ENCODE data around the gene SGK2.

Gene SGK2

DNA sequence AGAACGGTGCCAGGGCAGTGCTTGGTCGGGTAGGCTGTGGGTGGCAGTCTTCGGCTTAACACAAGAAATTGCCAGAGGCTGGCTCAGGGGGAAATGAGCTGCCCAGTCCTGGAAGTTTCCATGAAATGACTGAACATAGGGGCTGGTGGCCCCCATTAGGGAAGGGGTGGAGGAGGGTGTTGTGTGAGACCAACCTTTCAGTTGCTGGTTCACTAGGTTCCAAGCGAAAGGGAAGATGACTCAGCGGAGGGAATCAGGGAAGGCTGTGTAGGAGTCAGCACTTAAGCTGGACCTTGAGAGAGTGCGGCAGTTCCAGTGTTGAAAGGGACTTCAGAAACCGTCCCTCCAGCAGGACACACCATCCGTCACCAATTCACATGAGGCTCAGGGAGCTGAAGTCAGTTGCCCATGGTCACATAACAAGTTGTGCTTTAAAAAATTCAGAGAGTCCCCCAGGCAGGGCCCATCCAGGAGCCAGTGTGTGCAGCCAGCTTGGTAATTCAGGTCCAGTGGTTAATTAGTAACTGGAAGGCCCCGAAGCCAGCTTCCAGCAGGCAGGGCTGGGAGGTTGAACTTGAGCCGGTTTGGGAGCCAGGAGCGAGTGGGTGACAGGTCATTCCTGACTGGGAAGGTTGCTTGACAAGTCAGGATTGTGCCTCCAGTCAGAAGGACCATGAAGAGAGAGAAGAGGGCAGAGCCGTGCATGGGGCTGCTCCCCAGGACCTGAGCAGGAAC, at the start of gene SGK2:
TSS of gene SGK2 (plus strand) at position 616 of the 735 bp plus-strand sequence. CDS start 7,469 bp downstream, outside the sequence.
- DNase-seq (ENCODE audit: low read depth in 1 of 2, low spot score in 1 of 2), result no peak

- no peak for DNase-seq (ENCODE audit: low read depth in 1 of 2, low spot score in 1 of 2)
Observed at GRCh38 chr20:43511879-43512278, 46.9 kb upstream of the SGK2 start.

GRCh38 chr20:43513372-43513930, 45.4 kb upstream of the SGK2 start:
- DNase-seq (ENCODE audit: low read depth in 1 of 2, low spot score in 1 of 2), result no peak

DNA sequence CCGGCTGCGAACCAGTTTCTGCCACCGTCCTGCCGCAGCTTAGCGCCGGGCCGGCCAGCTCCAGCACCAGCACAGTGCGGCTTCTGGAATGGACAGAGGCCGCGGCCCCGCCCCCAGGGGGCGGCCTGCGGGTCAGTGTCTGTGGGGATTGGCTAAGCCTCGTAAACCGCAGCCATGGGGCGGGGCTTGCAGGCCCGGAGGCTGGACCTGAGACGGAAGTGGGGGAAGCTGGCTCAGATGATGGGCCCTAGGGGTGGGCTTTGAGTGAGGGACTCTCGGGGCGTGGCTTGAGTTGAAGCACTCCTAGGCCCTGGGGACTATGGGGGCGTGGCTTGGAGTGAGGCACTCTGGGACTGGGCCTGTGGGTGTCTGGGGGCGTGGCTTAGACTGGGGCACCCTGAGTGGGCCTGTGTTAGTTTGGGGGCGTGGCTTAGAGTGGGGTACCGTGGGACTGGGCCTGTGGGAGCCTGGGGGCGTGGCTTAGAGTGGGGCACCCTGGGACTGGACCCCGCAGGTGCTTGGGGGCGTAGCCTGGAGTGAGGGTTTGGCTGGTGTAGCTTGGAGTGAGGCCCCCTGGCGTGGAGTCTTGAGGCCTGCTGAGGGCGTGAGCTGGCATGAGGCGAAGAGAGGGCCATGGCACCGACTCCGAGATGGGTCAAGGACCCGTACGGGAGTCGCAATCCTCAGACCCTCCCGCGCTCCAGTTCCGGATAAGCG, 44.7 kb upstream of the SGK2 start:
- peak; percentile 73 to 80 for DNase-seq (ENCODE audit: low read depth in 1 of 2, low spot score in 1 of 2)

- DNase-seq (ENCODE audit: low read depth in 1 of 2, low spot score in 1 of 2), result peak in 1 of 2 donors; percentile 3
Observed at GRCh38 chr20:43514648-43514999, 44.2 kb upstream of the SGK2 start.

- no peak for DNase-seq (ENCODE audit: low read depth in 1 of 2, low spot score in 1 of 2)
Observed at GRCh38 chr20:43515628-43516027, 43.2 kb upstream of the SGK2 start.

DNA sequence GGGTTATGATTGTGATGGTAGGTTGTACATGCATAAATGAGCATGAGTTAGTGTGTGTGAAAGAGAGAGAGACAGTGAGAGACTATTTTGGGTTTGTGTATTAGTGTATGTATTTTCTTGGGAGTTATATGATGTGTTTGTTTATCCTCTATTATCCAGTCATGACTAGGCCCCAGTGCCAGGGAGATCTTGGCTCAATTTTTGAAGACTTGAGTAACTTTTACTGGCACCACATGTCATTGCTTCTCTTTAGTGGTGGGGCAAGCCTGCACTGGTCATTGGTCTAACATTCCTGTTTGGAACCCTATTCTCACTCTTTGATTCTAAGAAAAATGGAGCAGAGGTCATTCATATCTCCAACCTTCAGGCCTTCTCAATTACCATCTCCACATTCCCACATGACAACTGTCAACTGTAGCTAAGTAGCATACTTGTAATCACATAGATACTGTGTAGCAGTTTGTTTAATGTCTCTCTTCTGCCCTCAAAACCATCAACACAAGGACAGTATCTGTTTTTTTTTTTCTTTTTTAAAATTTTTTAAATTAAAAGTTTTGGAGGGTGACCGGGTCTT, 42.5 kb upstream of the SGK2 start:
- no peak for DNase-seq (ENCODE audit: low read depth in 1 of 2, low spot score in 1 of 2)

DNA sequence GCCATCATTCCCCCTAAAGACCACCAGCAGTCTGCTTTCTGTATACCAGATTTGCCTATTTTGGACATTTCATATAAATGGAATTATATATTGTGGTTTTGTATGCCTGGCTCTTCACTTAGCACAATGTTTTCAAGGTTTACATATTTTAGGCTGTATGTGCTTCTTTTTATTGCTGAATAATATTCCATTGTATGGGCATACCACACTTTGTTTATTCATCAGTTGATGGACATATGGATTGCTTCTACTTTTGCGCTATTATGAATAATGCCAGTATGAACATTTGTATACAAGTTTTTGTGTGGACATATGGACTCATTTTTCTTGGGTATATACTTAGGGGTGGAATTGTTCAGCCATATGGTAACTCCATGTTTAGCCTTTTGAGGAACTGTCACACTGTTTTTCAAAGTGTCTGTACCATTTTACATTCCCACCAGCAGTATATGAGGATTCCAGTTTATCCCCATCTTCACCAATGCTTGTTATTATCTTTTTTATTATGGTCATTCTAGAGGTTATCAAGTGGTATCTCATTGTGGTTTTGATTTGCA, 38.7 kb upstream of the SGK2 start:
- DNase-seq (ENCODE audit: low read depth in 1 of 2, low spot score in 1 of 2), result no peak

- DNase-seq (ENCODE audit: low read depth in 1 of 2, low spot score in 1 of 2), result no peak
Observed at GRCh38 chr20:43525021-43525420, 33.8 kb upstream of the SGK2 start.

- no peak for DNase-seq (ENCODE audit: low read depth in 1 of 2, low spot score in 1 of 2)
Observed at GRCh38 chr20:43528258-43528875, 30.5 kb upstream of the SGK2 start.

GRCh38 chr20:43529051-43529450, 29.8 kb upstream of the SGK2 start:
- DNase-seq (ENCODE audit: low read depth in 1 of 2, low spot score in 1 of 2), result no peak

DNA sequence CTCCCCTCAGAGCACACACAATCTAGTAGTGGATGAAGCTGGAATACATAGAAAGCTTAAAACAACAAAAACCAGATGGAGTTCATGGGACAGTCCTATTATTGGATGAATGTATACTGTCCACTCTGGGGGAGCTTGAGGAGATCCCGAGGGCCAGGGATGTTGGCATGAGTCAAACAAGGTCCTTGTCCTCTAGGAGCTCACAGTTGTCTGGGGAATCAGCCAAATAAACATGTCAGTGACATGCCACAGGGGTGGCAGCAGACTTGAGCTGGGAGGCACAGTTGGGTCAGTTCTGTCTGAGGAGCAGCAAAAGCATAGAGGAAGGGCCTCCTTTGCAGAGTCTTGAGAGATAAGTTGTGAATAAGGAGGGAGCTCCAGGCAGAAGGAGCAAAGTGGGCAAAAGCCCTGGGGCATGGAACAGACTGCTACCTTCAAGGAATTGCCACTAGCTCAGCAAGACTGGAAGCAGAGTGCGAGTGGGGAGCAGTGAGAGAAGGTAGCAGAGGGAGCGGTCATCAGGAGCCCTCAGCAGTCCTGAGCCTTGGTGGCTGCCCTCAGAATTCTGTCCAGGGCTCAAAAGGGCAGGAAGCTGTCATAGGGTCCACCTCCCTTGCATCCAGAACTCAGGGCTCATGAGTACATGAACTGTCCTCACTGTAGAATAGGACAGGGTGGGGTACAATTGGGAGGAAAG, 29.2 kb upstream of the SGK2 start:
- DNase-seq (ENCODE audit: low read depth in 1 of 2, low spot score in 1 of 2), result no peak

- DNase-seq (ENCODE audit: low read depth in 1 of 2, low spot score in 1 of 2), result no peak
Observed at GRCh38 chr20:43530321-43531090, 28.3 kb upstream of the SGK2 start.

DNA sequence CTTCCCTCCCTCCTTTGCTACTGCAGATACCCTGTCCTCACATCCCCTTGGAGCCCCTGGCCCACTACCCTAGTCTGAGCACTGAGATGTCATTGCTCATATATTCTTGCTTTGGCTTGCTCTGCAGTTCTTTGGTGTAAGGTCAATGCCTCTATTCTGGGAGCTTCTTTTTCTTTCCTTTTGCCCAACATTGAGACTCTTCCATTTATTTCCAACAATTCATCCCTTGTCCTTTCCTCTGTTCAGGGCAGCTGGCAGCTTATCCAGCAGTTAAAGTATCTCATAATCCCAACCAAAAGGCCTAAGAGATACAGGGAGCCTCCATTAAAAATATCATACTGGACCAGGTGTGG, 27.8 kb upstream of the SGK2 start:
- DNase-seq (ENCODE audit: low read depth in 1 of 2, low spot score in 1 of 2), result no peak

DNA sequence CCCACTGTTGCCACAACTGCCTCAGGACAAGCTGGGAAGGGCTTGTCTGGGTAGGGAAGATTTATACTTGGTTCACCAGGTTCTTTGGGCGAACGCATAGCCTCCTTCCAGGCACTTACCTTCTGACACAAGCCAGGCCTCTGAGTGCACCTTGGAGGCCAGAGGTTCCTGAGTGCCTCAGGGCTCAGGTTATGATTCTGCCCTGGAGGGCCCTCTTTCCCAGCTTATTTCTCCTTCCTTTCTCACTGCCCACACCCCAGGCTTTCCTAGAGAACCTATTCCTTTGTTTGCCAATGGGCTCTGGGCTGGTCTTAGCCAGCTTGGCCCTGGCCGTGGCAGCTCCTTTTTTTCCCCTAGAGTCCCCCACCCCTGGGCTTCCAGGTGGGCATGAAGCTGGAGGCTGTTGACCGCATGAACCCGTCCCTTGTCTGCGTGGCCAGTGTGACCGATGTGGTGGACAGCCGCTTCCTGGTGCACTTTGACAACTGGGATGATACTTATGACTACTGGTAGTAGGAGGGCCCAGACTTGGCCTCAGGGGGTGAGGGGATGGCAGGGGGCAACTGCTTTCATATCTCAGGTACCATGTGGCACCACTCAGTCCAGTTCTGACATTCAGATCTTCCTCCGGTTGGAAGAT, 26.3 kb upstream of the SGK2 start:
- no peak for DNase-seq (ENCODE audit: low read depth in 1 of 2, low spot score in 1 of 2)

GRCh38 chr20:43533060-43533459, 25.8 kb upstream of the SGK2 start:
- DNase-seq (ENCODE audit: low read depth in 1 of 2, low spot score in 1 of 2), result no peak

DNA sequence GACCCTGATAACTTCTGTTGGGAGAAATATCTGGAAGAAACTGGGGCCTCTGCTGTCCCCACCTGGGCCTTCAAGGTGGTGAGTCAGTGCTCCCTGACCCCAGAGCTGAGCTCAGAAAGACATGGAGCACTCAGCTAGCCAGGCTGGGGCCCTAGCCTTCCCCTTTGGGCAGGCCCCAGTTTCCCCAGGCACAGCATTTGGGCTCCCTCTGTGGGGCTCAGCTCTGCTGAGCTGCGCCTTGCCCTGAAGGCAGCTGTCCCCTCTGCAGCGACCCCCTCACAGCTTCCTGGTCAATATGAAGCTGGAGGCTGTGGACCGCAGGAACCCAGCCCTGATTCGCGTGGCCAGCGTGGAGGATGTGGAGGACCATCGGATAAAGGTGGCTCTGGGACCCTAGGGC, 24.8 kb upstream of the SGK2 start:
- DNase-seq (ENCODE audit: low read depth in 1 of 2, low spot score in 1 of 2), result no peak

GRCh38 chr20:43534791-43535350, 24.0 kb upstream of the SGK2 start:
- DNase-seq (ENCODE audit: low read depth in 1 of 2, low spot score in 1 of 2), result no peak

DNA sequence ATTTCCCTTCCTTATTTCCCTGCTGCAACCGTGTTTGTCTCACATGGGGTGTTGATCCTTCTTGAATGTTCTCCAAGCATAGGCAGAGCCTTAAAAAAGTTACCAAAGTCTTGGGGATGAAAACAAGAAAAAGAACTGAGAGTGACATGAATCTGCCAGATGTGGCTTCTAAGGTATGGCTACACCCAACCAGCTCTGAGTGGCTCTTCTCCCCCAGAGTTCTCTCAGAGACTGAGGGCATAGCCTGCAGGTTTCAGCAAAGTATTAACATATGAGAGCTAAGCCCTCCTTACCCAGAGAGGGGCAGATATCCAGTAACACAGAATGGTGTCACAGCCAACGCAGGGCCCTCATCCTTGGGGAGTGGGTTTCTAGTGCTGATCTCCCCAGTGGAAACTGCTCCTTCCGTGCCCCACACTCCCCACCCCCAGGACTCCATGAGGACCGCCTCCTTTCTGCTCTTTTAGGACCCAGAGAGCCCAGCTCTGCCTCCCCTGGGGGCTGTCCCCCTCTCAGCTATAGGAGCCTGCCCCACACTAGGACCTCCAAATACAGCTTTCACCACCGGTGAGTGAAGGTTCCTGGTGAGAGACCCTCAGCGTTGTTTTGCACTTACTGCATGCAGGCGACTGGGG, 23.3 kb upstream of the SGK2 start:
- DNase-seq (ENCODE audit: low read depth in 1 of 2, low spot score in 1 of 2), result no peak
